Naive thymus-derived CD4-positive, alpha-beta T cell (primary cell): ENCODE data around the gene POFUT2. TPM values are rescaled to one million over a fixed set of nuclear protein-coding genes. Genes with fewer than 3 reads are reported as not detected.

Experiments used
- ATAC-seq: fragments of 150-1000 bp; cut with Tn5 transposase; 2 replicates; pipeline ENCODE4 v1.10.0; 2021; ENCODE audit warnings: mild to moderate bottlenecking, moderate library complexity
- CTCF ChIA-PET: fragments of 350-600 bp; sonication (Branson Sonifier 250); formaldehyde crosslinking; loops from one replicate; lab custom pipeline; 2021; ENCODE audit warnings: antibody characterized with exemption; lab: Charles Lee
- POLR2A ChIA-PET: fragments of 350-600 bp; sonication (Branson Sonifier 250); formaldehyde crosslinking; loops from one replicate; lab custom pipeline; 2021; ENCODE audit warnings: antibody characterized with exemption, inconsistent platforms; lab: Charles Lee
- DNase-seq, 9 donors: peaks; one replicate each; pipeline versions ENCODE4 v3.0.0 to v3.0.0-alpha.2; 2020 to 2022; ENCODE audit warnings: mixed read lengths in 1 of 9
- H3K27ac ChIP-seq: one replicate; pipeline ENCODE4 v1.7.0; 2013; ENCODE audit warnings: mild to moderate bottlenecking, low read depth, low read length, moderate library complexity
- H3K27me3 ChIP-seq, 2 donors: one replicate each; pipeline ENCODE4 v1.7.0; 2013; ENCODE audit warnings: low read length in 2 of 2, mild to moderate bottlenecking in 2 of 2, moderate library complexity in 2 of 2; ENCODE audit not compliant: control insufficient read depth in 2 of 2, insufficient read depth in 2 of 2
- H3K36me3 ChIP-seq, 3 experiments: 1 replicate in 2 of 3; 2 replicates in 1 of 3; pipeline ENCODE4 v1.7.0; 2013; ENCODE audit warnings: low read length in 3 of 3, mild to moderate bottlenecking in 3 of 3, moderate library complexity in 1 of 3; ENCODE audit not compliant: insufficient read depth in 3 of 3, control insufficient read depth in 2 of 3
- H3K4me1 ChIP-seq, 2 donors: one replicate each; pipeline ENCODE4 v1.7.0; 2013; ENCODE audit warnings: low read length in 2 of 2, mild to moderate bottlenecking in 2 of 2, moderate library complexity in 1 of 2; ENCODE audit not compliant: control insufficient read depth in 2 of 2, insufficient read depth in 2 of 2
- H3K4me3 ChIP-seq: 2 replicates; pipeline ENCODE4 v1.7.0; 2013; ENCODE audit warnings: mild to moderate bottlenecking, low read length
- H3K9me3 ChIP-seq, 3 experiments: 1 replicate in 2 of 3; 2 replicates in 1 of 3; pipeline ENCODE4 v1.7.0; 2013; ENCODE audit warnings: low read length in 3 of 3; ENCODE audit not compliant: control insufficient read depth in 2 of 3
- H3K27ac Mint-ChIP-seq, 9 donors: one replicate each; pipeline ENCODE4 v1.8.0; 2020 to 2022; ENCODE audit warnings: mixed read lengths in 9 of 9, mild to moderate bottlenecking in 8 of 9, moderate library complexity in 5 of 9, inconsistent platforms in 2 of 9
- H3K27me3 Mint-ChIP-seq, 5 donors: one replicate each; pipeline ENCODE4 v1.8.0; 2021 to 2022; ENCODE audit warnings: mixed read lengths in 5 of 5, mild to moderate bottlenecking in 1 of 5
- H3K36me3 Mint-ChIP-seq, 5 donors: one replicate each; pipeline ENCODE4 v1.8.0; 2020 to 2022; ENCODE audit warnings: mixed read lengths in 5 of 5, mild to moderate bottlenecking in 3 of 5, inconsistent platforms in 1 of 5
- H3K4me1 Mint-ChIP-seq, 7 donors: one replicate each; pipeline ENCODE4 v1.8.0; 2020 to 2022; ENCODE audit warnings: mixed read lengths in 7 of 7, mild to moderate bottlenecking in 3 of 7, inconsistent platforms in 1 of 7
- H3K4me3 Mint-ChIP-seq, 10 donors: one replicate each; pipeline ENCODE4 v1.8.0; 2020 to 2022; ENCODE audit warnings: mild to moderate bottlenecking in 10 of 10, mixed read lengths in 10 of 10, moderate library complexity in 6 of 10, inconsistent platforms in 2 of 10
- H3K9me3 Mint-ChIP-seq, 11 donors: one replicate each; pipeline ENCODE4 v1.8.0; 2020 to 2022; ENCODE audit warnings: mixed read lengths in 11 of 11, mild to moderate bottlenecking in 4 of 11, inconsistent platforms in 1 of 11, moderate library complexity in 1 of 11
- intact Hi-C, 2 donors: fragments of 100-400 bp; cut with micrococcal nuclease; formaldehyde crosslinking; loops; one replicate each; pipeline ENCODE4 v1.15.1; 2023
- polyA plus RNA-seq, 2 donors: library from polyadenylated mRNA; unstranded; fragments of 300-500 nt; fragmentation: Illumina TruSeq; gene quantifications; one replicate each; pipeline ENCODE4 v1.2.3, GENCODE V29; 2021
- total RNA-seq, 6 experiments: library from RNA in 5 of 6; stranded (reverse) in 5 of 6; gene quantifications; 1 replicate in 5 of 6; 2 replicates in 1 of 6; pipeline ENCODE4 v1.2.3 and lab custom pipeline; 2021 to 2026

The POFUT2 gene
- total and polyA plus RNA-seq, 7 experiments from 2014 or later = 3.8 to 53.3 (median 45.3) TPM

DNA sequence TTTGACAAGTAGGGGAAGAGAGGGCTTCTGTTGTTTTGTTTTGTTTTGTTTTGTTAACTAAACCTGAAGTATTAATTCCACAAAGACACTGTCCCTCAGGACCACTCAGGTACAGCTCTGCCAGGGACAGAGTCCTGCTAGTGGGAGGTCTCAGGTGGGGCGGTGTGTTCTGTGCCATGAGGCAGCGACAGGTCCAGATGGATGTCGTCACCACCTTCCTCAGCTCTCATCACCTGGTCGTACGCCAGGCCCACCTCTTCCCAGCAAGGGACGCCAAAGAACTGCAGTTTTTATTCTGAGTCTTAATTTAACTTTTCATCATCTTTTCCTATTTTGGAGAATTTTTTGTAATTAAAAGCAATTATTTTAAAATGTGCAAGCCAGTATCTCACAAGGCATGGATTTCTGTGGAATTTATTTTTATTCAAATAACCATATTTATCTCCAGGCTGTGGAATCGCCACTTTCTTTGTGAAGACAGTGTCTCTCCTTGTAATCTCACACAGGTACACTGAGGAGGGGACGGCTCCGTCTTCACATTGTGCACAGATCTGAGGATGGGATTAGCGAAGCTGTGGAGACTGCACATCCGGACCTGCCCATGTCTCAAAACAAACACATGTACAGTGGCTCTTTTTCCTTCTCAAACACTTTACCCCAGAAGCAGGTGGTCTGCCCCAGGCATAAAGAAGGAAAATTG is 62.5 kb downstream of the POFUT2 start:
- Histone ChIP-seq H3K9me3 (no peaks in the 10 kb centered on the region), H3K4me3 (no peak overlapping the region), H3K36me3 (peaks cover 0 to 35% (median 8%) of the 10 kb centered on the region in 3 experiments), H3K27ac (no peak overlapping the region), H3K4me1 (peaks cover 0 to 44% of the 10 kb centered on the region in 2 donors), H3K27me3 (no peaks in the 10 kb centered on the region)
- intact Hi-C loops = loop anchor here in 1 of 2 donors (5.0 kb wide), 2 partner anchors 42 to 417 kb away; partner anchors contain the start of gene PCBP3
- ATAC-seq (no peak), DNase-seq (no peak)
- CTCF ChIA-PET = no interaction called here
- POLR2A ChIA-PET = interaction anchor here (1.3 kb wide), 1 partner anchor 9 kb away, joined by 4 read pairs; no protein-coding TSS in a partner anchor
- peaks cover 0 to 29% (median 4%) of the 10 kb centered on the region in 5 donors for H3K36me3 Mint-ChIP-seq
- peaks cover 7 to 49% (median 26%) of the 10 kb centered on the region in 7 donors for H3K4me1 Mint-ChIP-seq
- H3K27me3 Mint-ChIP-seq = no peaks in the 10 kb centered on the region
- H3K27ac Mint-ChIP-seq = peak overlapping the region in 7 of 9 donors; percentile 41 to 85 (median 59)
- peak overlapping the region in 2 of 10 donors; percentile 48 to 61 for H3K4me3 Mint-ChIP-seq
- no peaks in the 10 kb centered on the region for H3K9me3 Mint-ChIP-seq

DNA sequence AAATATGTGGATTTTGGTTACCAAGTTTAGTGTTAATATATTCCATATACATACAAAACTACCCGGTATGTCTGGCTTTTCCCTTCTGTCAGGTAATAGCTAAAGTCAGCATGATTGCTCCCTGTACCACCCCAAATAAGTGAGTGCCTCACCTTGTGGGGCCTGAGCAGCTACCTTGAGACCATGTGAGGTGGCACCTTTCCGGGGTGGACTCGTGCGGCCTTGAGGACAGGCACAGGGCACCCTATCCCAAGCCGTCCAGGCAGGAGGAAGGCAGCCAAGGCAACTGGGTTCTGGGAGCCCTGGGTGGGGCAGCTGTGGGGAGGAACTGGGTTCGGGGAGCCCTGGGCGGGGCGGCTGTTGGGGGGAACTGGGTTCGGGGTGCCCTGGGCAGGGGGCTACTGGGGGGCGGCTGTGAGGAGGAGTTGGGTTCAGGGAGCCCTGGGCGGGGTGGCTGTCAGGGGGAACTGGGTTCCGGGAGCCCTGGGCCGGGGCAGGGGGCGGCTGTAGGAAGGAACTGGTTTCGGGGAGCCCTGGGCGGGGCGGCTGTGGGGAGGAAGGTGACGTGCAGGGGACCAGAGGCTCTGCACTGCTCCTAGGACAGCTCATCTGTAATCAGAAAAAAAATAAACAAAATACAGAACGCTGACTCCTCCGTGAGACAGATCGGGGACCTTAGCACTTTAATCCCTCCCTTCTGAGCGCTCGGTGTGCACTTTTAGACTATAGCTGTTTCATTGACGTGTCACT is 63.3 kb downstream of the POFUT2 start:
- Mint-ChIP-seq H3K27ac (peak overlapping the region in 6 of 9 donors; percentile 45 to 85 (median 65)), H3K9me3 (no peaks in the 10 kb centered on the region), H3K4me1 (peaks cover 7 to 49% (median 26%) of the 10 kb centered on the region in 7 donors), H3K27me3 (no peaks in the 10 kb centered on the region), H3K4me3 (peak overlapping the region in 3 of 10 donors; percentile 11 to 61 (median 48)), H3K36me3 (peaks cover 0 to 35% (median 4%) of the 10 kb centered on the region in 5 donors)
- Histone ChIP-seq H3K27ac (no peak overlapping the region), H3K4me3 (no peak overlapping the region), H3K4me1 (peaks cover 0 to 44% of the 10 kb centered on the region in 2 donors), H3K9me3 (no peaks in the 10 kb centered on the region), H3K36me3 (peaks cover 0 to 41% (median 8%) of the 10 kb centered on the region in 3 experiments), H3K27me3 (no peaks in the 10 kb centered on the region)
- intact Hi-C loops = no loop called here
- POLR2A ChIA-PET = interaction anchor here (1.3 kb wide), 1 partner anchor 10 kb away, joined by 4 read pairs; no protein-coding TSS in a partner anchor
- DNase-seq = peak in 4 of 9 donors; percentile 10 to 37 (median 16)
- peak; percentile 81 for ATAC-seq
- CTCF ChIA-PET = interaction anchor here (0.6 kb wide), 1 partner anchor 9 kb away, joined by 3 read pairs; no protein-coding TSS in a partner anchor

- H3K27me3 Mint-ChIP-seq = no peaks in the 10 kb centered on the region
- no peak for DNase-seq
- no peak for ATAC-seq
- H3K4me1 ChIP-seq = peaks cover 0 to 38% of the 10 kb centered on the region in 2 donors
- H3K4me1 Mint-ChIP-seq = peaks cover 7 to 46% (median 26%) of the 10 kb centered on the region in 7 donors
- no peak overlapping the region for H3K27ac ChIP-seq
- no peaks in the 10 kb centered on the region for H3K9me3 ChIP-seq
- CTCF ChIA-PET = no interaction called here
- H3K36me3 ChIP-seq = peaks cover 0 to 44% (median 8%) of the 10 kb centered on the region in 3 experiments
- H3K4me3 Mint-ChIP-seq = no peak overlapping the region
- no peaks in the 10 kb centered on the region for H3K27me3 ChIP-seq
- POLR2A ChIA-PET = interaction anchor here (1.3 kb wide), 1 partner anchor 11 kb away, joined by 4 read pairs; no protein-coding TSS in a partner anchor
- intact Hi-C loops = no loop called here
- no peaks in the 10 kb centered on the region for H3K9me3 Mint-ChIP-seq
- H3K4me3 ChIP-seq = no peak overlapping the region
- peak overlapping the region in 4 of 9 donors; percentile 41 to 85 (median 72) for H3K27ac Mint-ChIP-seq
- H3K36me3 Mint-ChIP-seq = peaks cover 2 to 42% (median 6%) of the 10 kb centered on the region in 5 donors
Measured at GRCh38 chr21:45223236-45224185, 64.2 kb downstream of the POFUT2 start.

- H3K9me3 ChIP-seq = no peaks in the 10 kb centered on the region
- H3K27ac Mint-ChIP-seq = no peak overlapping the region
- H3K4me3 Mint-ChIP-seq = no peak overlapping the region
- ATAC-seq (no peak), DNase-seq (no peak)
- peaks cover 14 to 58% (median 18%) of the 10 kb centered on the region in 5 donors for H3K36me3 Mint-ChIP-seq
- intact Hi-C loops = no loop called here
- H3K4me1 Mint-ChIP-seq = peaks cover 15 to 32% (median 22%) of the 10 kb centered on the region in 7 donors
- H3K27me3 ChIP-seq = no peaks in the 10 kb centered on the region
- H3K9me3 Mint-ChIP-seq = peaks cover 0 to 11% (median 1%) of the 10 kb centered on the region in 11 donors
- no peak overlapping the region for H3K4me3 ChIP-seq
- no peak overlapping the region for H3K27ac ChIP-seq
- H3K27me3 Mint-ChIP-seq = no peaks in the 10 kb centered on the region
- CTCF ChIA-PET = no interaction called here
- POLR2A ChIA-PET = no interaction called here
- peaks cover 0 to 24% of the 10 kb centered on the region in 2 donors for H3K4me1 ChIP-seq
- peaks cover 0 to 49% (median 8%) of the 10 kb centered on the region in 3 experiments for H3K36me3 ChIP-seq
Measured at GRCh38 chr21:45222001-45222400, 65.7 kb downstream of the POFUT2 start.

DNA sequence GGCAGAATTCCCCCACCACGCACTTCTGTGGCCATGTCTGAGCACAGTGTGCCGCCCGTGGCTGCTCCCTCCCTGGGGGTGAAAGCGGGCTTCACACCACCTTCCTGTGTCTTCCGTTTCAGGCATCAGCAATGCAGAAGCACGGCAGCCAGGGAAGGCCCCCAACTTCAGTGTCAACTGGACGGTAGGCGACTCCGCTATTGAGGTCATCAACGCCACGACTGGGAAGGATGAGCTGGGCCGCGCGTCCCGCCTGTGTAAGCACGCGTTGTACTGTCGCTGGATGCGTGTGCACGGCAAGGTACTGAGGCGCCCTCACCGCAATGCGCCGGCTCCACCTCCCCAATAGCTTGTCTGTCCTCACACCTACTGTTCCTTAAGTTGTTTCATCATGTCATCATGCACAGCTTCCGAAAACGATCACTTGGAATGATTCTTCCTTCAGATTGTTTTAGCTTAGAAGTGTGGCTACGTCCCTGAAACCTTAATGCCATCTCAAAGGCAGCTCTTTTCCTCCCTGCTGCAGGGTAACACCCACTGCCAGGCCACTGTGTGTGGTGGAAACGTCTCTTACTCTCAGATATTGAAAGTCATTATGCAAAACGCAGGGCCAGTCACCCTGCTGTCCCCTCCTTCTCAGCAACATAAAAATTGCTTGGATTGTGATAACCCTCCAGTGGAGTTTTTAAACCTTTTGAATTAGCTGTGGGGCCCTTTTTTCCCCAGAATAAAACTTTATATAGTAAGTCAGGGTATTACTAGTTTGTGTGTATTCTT is 66.8 kb downstream of the POFUT2 start:
- Mint-ChIP-seq H3K9me3 (peaks cover 0 to 21% (median 5%) of the 10 kb centered on the region in 11 donors), H3K4me1 (peaks cover 9 to 21% (median 12%) of the 10 kb centered on the region in 7 donors), H3K4me3 (no peak overlapping the region), H3K27ac (no peak overlapping the region), H3K36me3 (peaks cover 14 to 69% (median 28%) of the 10 kb centered on the region in 5 donors), H3K27me3 (no peaks in the 10 kb centered on the region)
- intact Hi-C loops = no loop called here
- Histone ChIP-seq H3K4me1 (peaks cover 0 to 13% of the 10 kb centered on the region in 2 donors), H3K36me3 (peaks cover 0 to 49% (median 8%) of the 10 kb centered on the region in 3 experiments), H3K4me3 (no peak overlapping the region), H3K27me3 (no peaks in the 10 kb centered on the region), H3K27ac (no peak overlapping the region), H3K9me3 (no peaks in the 10 kb centered on the region)
- ATAC-seq (no peak), DNase-seq (no peak)
- CTCF ChIA-PET = no interaction called here
- POLR2A ChIA-PET = no interaction called here
